ENCODE data around the gene DUS3L.

The DUS3L gene

DNA sequence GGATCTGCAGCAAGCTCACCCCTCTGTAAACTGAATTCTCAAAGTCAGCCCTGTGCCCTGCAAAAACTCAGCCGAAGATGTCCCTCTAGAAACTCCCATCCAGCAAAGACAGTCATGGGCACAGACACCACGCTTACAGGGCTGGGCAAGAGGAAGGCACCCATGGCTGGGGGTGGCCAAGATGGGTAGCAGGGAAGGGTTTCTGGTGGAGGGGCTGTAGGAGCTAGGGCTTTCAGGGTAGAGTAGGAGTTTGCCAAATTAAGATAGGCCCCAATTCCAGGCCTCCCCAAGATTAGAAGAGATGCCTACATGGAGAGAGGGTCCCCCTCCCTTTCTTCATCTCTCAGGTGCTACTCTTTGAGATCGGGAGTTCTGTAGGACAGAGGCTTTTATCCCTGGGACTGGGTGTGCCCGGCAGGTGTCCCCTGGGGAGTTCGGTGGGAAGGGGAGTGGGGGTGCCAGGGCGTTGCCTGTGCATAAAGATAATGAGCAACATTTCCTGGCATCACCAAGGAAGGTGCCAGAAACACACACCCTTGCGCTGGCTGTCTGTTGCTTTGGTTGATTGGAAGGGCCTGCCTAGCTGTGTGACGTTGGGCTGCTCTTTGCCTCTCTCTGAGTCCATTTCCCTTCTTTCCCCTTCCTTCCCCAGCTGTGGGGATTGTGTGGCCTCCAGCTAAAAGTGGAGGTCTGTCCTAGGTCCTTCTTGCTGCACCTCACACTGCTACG, 23.3 kb upstream of the DUS3L start:
- CTCF ChIA-PET = interaction anchor here (1.4 to 1.6 kb wide), 2 partner anchors 10 to 21 kb away, joined by 3 to 12 read pairs; partner anchors contain the start of gene NRTN
- no peak for DNase-seq (ENCODE audit: extremely low spot score)
- TF ChIP-seq, protein P1, sequence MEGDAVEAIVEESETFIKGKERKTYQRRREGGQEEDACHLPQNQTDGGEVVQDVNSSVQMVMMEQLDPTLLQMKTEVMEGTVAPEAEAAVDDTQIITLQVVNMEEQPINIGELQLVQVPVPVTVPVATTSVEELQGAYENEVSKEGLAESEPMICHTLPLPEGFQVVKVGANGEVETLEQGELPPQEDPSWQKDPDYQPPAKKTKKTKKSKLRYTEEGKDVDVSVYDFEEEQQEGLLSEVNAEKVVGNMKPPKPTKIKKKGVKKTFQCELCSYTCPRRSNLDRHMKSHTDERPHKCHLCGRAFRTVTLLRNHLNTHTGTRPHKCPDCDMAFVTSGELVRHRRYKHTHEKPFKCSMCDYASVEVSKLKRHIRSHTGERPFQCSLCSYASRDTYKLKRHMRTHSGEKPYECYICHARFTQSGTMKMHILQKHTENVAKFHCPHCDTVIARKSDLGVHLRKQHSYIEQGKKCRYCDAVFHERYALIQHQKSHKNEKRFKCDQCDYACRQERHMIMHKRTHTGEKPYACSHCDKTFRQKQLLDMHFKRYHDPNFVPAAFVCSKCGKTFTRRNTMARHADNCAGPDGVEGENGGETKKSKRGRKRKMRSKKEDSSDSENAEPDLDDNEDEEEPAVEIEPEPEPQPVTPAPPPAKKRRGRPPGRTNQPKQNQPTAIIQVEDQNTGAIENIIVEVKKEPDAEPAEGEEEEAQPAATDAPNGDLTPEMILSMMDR (IDR thresholded peaks at IDR 0.05; ENCODE audit: control extremely low read depth, extremely low read depth, low read depth, missing control alignments) = no peak
- POLR2A ChIA-PET = no interaction called here

DNA sequence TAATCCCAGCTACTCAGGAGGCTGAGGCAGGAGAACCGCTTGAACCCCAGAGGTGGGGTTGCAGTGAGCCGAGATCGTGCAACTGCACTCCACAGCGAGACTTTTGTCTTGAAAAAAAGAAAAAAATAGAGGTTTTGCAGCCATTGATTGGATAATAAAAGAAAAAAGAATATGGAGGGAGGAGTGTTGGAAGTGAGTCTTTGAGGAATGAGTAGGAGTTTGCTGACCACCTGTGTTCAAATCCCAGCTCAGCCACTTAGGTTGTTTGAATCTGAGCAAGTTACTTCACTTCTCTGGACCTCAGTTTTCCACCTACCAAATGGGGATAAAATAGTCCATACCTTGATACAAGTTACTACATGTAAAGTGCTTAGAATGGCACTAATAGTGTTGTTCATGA, 20.2 kb upstream of the DUS3L start:
- POLR2A ChIA-PET = no interaction called here
- DNase-seq (ENCODE audit: extremely low spot score) = no peak
- CTCF ChIA-PET = interaction anchor here (0.7 to 1.7 kb wide), 3 partner anchors 12 to 201 kb away, joined by 3 to 4 read pairs (median 3); no protein-coding TSS in a partner anchor
- TF ChIP-seq, protein P1 (IDR thresholded peaks at IDR 0.05; ENCODE audit: control extremely low read depth, extremely low read depth, low read depth, missing control alignments) = no peak

DNA sequence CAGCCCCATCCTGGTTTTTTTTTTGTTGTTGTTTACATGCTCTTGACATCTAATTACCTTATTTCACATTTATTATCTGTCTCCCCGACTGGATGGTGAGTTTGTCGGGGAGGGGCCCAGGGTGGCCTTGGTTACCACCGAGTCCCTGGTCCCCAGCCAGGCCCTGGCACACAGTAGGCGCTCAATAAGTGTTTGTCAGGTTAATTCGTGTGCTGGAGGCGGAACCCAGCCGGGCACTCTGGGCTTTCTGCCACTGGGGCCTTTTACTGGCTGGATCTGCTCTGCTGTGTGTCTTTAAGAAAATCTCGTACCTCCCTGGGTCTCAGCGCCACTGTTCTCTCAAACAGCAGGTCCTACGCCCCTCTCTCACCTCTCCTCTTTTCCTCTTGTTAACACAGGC, 18.5 kb upstream of the DUS3L start:
- POLR2A ChIA-PET = no interaction called here
- DNase-seq (ENCODE audit: extremely low spot score) = no peak
- TF ChIP-seq, protein P1 (IDR thresholded peaks at IDR 0.05; ENCODE audit: control extremely low read depth, extremely low read depth, low read depth, missing control alignments) = no peak
- CTCF ChIA-PET = interaction anchor here (1.1 to 1.5 kb wide), 2 partner anchors 14 to 68 kb away, joined by 3 to 5 read pairs; no protein-coding TSS in a partner anchor

DNA sequence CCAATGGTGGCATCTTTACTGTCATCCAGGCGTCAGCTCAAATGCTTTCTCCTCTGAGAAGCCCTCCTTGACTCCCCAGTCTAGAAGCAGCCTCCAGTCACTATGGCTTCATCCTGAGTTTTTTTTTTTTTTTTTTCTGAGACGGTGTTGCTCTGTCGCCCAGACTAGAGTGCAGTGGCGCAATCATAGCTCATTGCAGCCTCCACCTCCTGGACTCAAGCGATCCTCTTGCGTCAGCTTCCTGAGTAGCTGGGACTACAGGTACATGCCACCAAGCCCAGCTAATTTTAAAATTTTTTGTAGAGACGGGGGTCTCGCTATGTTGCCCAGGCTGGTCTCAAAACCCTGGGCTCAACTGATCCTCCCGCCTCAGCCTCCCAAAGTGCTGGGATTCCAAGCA, 18.1 kb upstream of the DUS3L start:
- TF ChIP-seq, protein P1 (IDR thresholded peaks at IDR 0.05; ENCODE audit: control extremely low read depth, extremely low read depth, low read depth, missing control alignments) = no peak
- ChIA-PET POLR2A (interaction anchor here (0.6 to 2.9 kb wide), 2 partner anchors 19 to 95 kb away, joined by 3 to 9 read pairs; no protein-coding TSS in a partner anchor), CTCF (interaction anchor here (1.1 to 1.5 kb wide), 2 partner anchors 14 to 69 kb away, joined by 3 to 5 read pairs; no protein-coding TSS in a partner anchor)
- DNase-seq (ENCODE audit: extremely low spot score) = no peak

DNA sequence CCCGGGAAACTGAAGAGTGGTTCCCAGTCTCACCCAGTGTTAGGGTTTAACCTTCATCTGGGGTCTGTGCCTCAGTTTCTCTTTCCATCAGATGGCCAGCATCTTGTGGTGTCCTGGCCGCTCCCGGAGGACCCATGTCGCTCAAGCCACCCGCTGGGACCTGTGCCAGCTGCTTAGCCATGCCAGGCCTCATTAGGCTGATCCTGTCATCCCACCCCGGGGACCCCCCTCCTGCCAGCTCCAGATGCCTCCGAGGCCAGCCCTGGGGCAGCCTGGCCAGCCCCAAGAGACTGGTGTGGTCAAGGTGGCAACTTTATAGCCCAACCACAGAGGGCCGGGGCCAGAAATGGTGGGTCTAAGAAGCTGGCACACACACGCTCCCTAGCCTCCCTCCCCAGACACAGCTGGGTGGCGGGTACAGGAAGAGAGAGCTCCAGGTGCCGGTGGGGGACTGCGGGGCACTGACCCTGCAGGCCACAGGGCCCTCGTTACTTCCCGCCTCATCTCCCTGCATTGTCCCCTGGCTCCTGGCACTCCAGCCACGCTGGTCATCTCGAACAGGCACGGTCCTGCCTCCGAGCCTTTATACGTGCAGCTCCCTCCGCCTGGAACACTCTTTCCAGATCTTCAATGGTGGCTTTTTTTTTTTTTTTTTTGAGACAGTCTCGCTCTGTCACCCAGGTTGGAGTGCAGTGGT, 17.3 kb upstream of the DUS3L start:
- ChIA-PET POLR2A (interaction anchor here (0.6 to 2.9 kb wide), 2 partner anchors 20 to 94 kb away, joined by 3 to 9 read pairs; no protein-coding TSS in a partner anchor), CTCF (interaction anchor here (0.8 to 1.5 kb wide), 4 partner anchors 13 to 214 kb away, joined by 3 to 5 read pairs (median 4); partner anchors contain the start of gene DUS3L)
- TF ChIP-seq, protein P1 (IDR thresholded peaks at IDR 0.05; ENCODE audit: control extremely low read depth, extremely low read depth, low read depth, missing control alignments) = no peak
- no peak for DNase-seq (ENCODE audit: extremely low spot score)

DNA sequence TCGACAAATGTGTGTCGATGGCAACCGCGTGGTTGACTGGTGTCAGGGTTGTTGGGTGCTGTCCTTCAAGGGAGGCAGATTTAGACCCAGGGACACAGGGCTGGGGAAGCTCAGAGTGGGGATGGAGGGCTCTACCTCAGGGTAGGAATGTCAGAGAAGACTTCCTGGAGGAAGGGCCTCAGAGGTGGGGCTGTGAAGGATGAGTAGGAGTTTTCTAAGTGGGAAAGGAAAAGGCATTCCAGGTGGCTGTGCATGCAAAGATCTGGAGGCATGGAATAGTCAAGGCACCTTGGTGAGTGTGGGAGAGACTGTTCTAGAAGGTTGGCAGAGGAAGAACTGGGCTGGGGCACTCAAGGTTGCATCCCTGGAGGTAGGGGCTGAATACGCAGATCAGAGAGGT, 15.9 kb upstream of the DUS3L start:
- TF ChIP-seq, protein P1 (IDR thresholded peaks at IDR 0.05; ENCODE audit: control extremely low read depth, extremely low read depth, low read depth, missing control alignments) = no peak
- ChIA-PET POLR2A (interaction anchor here (2.9 kb wide), 1 partner anchor 21 kb away, joined by 9 read pairs; no protein-coding TSS in a partner anchor), CTCF (interaction anchor here (0.9 to 1.6 kb wide), 7 partner anchors 12 to 220 kb away, joined by 3 to 9 read pairs (median 4); no protein-coding TSS in a partner anchor)
- no peak for DNase-seq (ENCODE audit: extremely low spot score)
